Omental fat pad (tissue), 4 donors: ENCODE results near the gene PRKCE. TPM values are rescaled to one million over a fixed set of nuclear protein-coding genes. Genes with fewer than 3 reads are reported as not detected.

Experiments
- ATAC-seq: fragments of 150-250 bp; one replicate; pipeline ENCODE4 v1.9.1; 2016; ENCODE audit warnings: mild to moderate bottlenecking, moderate library complexity; ENCODE audit not compliant: low FRiP score
- DNase-seq: peaks from one replicate; pipeline ENCODE4 v3.0.0-alpha.2; 2019; ENCODE audit warnings: low spot score
- CTCF ChIP-seq, 3 donors: fragments of 450-650 bp; IDR thresholded peaks; one replicate each; pipeline ENCODE4 v1.5.1; 2016 to 2017; ENCODE audit warnings: antibody characterized with exemption in 3 of 3, mild to moderate bottlenecking in 3 of 3, moderate library complexity in 2 of 3
- total RNA-seq, 4 donors: library from RNA; depleted of rRNA; stranded (reverse); fragments of >200 nt; gene quantifications; one replicate each; pipeline ENCODE4 v1.1.0, GENCODE V29; 2016

PRKCE gene
- total RNA-seq = 10 to 100 TPM in 2 of 4 donors, 1 to 10 TPM in 2; 8.8 to 24.3 (median 14.0) TPM

GRCh38 chr2:45651415-45652089, at the start of gene PRKCE:
Gene PRKCE (plus strand): TSS chr2:45651675.
- DNase-seq (no peak), ATAC-seq (peak; percentile 50)
- no peak for TF ChIP-seq CTCF (IDR thresholded peaks at IDR 0.05)

GRCh38 chr2:45602624-45603023, 48.9 kb upstream of the PRKCE start:
- DNase-seq = no peak
- no peak for ATAC-seq
- no peak for TF ChIP-seq CTCF (IDR thresholded peaks at IDR 0.05)

- TF ChIP-seq CTCF (IDR thresholded peaks at IDR 0.05) = no peak
- ATAC-seq = no peak
- no peak for DNase-seq
Observed at GRCh38 chr2:45605116-45605515, 46.4 kb upstream of the PRKCE start.

- no peak for DNase-seq
- no peak for ATAC-seq
- TF ChIP-seq CTCF (IDR thresholded peaks at IDR 0.05) = no peak
Observed at GRCh38 chr2:45606796-45607195, 44.7 kb upstream of the PRKCE start.

GRCh38 chr2:45607701-45608100, 43.8 kb upstream of the PRKCE start:
- no peak for DNase-seq
- no peak for TF ChIP-seq CTCF (IDR thresholded peaks at IDR 0.05)
- no peak for ATAC-seq

GRCh38 chr2:45610281-45611019, 41.0 kb upstream of the PRKCE start:
- DNase-seq = no peak
- ATAC-seq = peak; percentile 36
- TF ChIP-seq CTCF (IDR thresholded peaks at IDR 0.05) = no peak
